Kidney glomerular epithelial cell (primary cell): ENCODE results near the gene METRNL.
"Not testable (repeated sequence)": the region's sequence is repeated elsewhere in the genome, so short reads cannot be mapped to it uniquely, and the experiment has no call there.

Source experiments
- DNase-seq: peaks from one replicate; lab custom pipeline; 2025; lab: John Stamatoyannopoulos, UW

METRNL gene

GRCh38 chr17:83122834-83123233 lies 43.4 kb downstream of the METRNL start:
- DNase-seq: no peak

DNA sequence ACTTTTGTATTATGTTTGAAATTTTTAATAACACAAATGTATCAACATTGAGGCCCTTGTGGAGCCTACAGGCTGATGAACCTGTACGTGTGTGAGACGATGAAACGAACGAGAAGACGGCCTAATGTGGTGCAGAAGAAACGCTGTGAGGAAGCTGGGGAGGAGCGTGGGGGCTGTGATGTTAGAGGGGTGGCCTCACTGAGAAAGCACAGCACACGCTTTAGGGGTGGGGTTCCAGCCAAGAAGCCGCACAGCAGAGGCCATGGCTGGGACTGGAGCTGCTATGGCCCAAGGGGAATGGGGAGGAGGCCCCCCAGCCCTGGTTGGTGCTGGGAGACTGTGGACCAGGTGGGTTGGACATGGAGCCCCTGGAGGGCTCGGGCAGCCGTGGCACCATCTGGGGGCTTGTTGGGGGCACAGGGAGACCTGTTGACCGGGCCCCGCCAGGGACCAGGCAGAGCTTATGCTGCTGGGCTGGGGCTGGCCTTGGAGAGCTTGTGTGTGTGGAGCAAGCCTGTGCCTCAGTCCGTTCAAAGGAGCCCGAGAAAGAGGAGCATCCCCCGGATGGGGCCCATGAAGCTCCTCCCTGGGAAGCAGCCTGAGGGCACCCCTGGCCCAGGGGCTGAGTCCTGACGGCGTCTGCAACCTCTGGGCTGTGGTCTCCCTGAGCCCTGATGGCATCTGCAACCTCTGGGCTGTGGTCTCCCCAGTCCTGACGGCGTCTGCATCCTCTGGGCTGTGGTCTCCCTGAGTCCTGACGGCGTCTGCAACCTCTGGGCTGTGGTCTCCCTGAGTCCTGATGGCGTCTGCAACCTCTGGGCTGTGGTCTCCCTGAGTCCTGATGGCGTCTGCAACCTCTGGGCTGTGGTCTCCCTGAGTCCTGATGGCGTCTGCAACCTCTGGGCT lies 44.7 kb downstream of the METRNL start:
- DNase-seq: no peak

DNA sequence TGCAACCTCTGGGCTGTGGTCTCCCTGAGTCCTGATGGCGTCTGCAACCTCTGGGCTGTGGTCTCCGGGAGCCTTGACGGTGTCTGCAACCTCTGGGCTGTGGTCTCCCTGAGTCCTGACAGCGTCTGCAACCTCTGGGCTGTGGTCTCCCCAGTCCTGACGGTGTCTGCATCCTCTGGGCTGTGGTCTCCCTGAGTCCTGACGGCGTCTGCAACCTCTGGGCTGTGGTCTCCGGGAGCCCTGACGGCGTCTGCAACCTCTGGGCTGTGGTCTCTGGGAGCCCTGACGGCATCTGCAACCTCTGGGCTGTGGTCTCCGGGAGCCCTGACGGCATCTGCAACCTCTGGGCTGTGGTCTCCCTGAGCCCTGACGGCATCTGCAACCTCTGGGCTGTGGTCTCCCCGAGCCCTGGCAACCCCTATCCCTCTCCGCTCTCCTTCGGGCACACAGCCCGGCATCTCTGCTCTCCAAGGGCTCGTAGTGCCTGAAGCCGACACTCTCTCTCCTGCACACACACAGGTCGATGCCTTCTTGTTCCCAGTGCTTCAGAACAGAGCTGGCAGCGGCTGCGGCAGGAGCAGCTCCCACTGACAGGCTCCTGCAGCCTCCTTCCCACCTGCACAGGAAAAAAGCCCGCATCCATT lies 45.6 kb downstream of the METRNL start:
- no peak for DNase-seq

DNA sequence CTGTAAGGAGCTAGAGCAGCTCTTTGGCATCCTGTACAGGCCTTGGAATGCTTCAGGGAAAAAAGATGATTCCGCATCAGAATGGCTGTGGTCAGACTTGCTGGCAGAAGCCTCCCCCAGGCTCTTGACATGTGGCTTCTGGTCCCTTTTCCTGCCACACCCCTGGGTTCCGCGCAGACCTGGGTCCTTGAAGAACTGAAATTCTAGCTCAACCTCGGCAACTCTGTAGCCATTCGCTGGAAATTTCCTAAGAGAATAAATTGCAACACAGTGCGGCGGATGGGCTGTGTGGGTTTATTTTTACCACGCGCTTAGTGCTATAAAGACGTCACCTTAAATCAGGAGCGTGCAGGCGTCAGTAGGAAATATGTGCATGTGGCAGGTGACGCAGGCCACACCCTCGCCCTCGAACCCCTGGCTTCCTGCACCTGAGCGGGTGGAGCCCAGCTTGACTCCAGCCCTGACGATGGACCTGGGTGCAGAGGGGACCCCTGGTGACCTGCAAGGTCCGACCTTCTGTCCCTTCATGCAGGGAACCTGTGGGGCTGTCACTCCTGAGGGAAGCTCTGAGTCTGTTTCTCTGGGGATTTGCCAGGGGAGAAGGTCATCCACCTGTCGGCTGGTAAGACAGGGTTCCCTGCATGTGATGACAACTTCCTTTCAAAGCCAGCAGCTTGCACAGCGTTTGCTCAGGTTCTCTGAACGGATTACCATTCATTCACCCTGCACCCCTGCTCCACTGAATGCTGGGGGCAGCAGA lies 46.3 kb downstream of the METRNL start:
- no peak for DNase-seq

- DNase-seq: no peak
These were observed 46.9 kb downstream of the METRNL start for GRCh38 chr17:83126275-83126811.

GRCh38 chr17:83127431-83128160 lies 48.2 kb downstream of the METRNL start:
- DNase-seq: no peak

DNA sequence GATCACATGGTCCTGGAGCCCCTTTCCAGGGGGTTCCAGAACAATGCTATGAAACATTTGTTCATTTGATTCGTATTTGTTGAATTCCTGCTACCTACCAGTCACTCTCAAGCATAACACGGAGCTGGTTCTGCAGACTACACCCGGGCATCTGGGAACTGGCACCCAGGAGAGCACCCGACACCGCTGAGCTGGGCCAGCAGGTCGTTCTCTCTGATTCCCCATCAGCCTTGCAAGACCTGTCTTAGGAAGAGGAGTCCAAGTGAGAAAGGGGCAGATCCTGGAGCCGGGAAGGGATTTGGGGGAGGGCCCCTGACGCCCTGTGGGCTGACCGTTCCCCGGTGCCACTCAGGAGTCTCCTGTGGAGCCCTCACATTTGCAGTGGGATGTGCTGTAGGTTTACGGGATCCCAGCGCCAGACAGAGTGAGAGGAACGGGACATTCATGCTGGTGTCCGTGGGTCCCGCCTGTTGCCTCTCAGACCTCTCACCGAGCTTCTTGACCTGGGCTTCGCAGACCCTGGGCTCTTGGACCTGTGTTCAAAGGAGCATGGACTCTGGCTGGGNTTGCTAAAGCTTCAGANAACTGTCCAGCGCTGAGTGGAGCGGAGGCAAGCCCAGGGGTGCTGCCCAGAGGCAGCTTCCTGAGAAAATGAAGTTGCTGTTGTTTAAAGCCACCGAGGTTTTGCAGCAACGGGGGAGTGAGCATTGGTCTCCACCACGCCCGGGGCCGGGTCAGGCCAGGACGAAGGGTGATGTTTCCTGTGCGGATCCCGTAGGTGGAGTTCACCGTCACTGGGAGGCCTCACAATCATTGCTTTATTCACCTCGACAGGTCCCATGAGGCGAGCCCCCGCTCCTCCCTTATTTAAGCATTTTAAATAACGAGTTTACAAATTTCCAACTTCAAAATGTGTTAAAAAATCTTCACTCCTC lies 49.2 kb downstream of the METRNL start:
- DNase-seq: no peak

GRCh38 chr17:83129676-83130075 lies 50.3 kb downstream of the METRNL start:
- no peak for DNase-seq

DNA sequence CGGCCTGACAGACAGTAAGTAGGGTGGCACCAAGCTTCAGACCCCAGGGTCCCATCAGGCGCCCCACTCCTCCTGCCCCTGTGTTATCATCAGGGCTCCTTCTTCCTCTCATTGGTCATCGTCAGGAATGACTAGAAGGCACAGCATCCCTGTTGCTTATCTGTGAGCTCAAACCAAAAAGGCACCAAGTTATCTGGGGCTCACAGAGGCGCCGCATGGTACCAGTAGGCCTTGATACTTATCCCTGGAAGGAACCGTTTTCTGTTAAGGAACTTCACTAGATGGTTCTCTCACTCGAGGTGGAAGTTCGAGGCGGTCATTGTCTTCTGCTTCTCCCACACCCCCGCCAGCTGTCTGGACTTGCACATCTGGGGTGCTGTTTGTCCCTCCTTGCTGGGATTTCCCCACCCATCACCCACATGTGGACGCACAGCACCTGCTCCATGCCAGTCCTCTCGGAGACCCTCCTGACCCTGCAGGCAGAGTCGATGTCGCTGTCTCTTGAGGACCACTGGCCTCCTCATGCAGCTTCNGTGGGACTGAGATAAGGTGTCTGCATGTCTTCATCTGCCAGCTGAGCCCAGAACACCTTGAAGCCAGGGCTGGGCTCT lies 52.1 kb downstream of the METRNL start:
- DNase-seq: no peak

DNA sequence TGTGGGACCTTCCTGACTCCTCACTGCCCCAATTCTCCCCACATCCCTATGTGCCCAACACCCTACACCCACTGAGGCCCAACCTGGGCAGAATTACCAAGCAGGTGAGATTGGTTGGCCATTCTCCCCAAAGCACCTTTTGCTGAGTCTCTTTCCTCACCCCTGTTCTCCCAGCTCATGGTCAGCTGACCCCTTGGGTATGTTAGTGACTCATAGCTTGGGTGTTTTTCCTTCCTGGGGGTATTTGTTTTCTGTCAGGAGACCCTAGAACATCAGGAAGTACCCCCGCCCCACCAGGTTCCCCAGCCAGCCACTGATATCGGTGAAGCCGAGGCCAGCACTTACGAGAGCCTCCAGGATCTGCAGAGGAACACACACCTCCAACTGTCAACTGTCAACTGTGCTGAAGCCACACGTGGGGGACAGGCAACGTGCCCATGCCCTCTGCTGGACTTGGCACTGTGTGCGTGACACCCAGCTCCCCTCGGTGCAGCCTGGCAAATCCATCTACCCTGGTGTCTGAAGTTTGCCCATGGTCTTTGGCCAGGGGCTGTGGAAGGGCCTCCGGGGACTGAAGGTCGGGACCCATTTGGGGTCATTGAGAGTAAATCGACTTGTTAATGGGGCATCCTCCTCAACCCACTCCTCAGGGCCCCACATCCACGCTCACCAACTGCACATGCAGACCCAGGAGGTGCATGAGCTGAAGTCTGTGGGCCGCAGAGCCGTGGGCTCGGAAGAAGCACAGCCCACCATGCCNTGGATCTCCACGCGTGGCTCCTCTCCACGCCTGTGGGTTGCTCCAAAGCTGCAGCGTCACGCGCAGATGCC lies 53.1 kb downstream of the METRNL start:
- DNase-seq: no peak

DNA sequence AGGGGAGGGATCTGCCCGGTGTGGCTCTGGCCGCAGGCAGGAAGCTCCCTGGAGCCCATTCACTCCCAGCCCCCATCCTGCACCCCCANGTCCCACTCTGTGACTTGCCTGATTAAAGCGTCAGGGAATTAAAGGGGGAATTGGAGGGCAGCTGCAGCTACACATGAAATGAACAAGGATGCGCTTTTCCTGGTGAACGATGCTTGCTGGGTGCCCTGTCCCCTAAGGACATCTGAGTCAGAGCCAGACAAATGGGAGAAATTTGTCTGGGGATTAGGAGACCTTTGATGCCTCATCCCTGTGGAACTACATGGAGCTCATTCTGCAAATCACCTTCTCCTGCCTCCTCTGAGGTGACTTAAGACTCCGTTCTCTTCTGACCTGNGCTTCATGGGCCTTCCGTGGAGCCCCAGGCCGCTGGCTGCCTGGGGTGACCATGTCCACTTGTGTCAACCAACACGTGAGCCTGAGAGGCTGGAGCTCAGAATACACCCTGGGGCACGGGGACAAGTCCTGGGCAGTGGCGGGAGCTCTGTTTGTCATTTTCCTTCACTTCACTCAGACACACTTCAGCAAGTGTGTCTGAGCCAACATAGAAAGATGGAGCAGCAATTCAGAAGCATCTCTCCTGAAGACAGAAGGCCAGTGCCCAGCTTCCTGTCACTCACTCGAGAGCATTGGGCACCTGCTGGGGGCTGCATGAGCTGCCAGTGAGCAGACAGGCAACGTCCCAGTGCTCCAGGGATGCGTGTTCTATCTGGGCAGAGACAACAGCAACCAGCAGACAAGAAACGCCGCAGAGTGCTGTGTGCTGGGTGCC lies 54.1 kb downstream of the METRNL start:
- no peak for DNase-seq

DNA sequence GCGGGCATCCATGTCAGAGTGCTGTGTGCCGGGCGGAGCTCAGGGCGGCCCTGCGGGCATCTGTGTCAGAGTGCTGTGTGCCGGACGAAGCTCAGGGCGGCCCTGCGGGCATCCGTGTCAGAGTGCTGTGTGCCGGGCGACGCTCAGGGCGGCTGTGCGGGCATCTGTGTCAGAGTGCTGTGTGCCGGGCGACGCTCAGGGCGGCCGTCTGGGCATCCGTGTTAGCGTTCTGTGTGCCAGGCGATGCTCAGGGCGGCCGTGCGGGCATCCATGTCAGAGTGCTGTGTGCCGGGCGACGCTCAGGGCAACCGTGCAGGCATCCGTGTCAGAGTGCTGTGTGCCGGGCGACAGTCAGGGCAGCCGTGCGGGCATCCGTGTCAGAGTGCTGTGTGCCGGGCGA lies 55.0 kb downstream of the METRNL start:
- DNase-seq: not testable (repeated sequence)

DNA sequence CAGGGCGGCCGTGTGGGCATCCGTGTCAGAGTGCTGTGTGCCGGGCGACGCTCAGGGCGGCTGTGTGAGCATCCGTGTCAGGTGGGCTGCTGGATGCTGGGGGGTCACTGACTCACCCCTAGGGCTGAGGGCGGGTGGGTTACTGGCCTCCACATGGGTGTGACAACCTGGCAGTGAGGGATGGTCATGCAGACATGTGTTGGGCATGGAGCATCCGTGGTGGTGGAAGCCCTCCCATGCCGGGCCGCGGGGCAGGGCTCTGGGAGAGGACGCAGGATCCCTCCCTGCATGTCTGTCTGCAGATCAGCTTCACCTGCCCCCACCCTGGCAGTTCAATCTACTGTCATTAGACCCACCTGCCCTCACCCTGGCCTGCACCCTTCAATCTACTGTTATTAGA lies 56.3 kb downstream of the METRNL start:
- no peak for DNase-seq

GRCh38 chr17:83136156-83136555 lies 56.7 kb downstream of the METRNL start:
- no peak for DNase-seq

GRCh38 chr17:83136931-83137330 lies 57.5 kb downstream of the METRNL start:
- DNase-seq: no peak

- no peak for DNase-seq
These were observed 58.1 kb downstream of the METRNL start for GRCh38 chr17:83137523-83137922.

DNA sequence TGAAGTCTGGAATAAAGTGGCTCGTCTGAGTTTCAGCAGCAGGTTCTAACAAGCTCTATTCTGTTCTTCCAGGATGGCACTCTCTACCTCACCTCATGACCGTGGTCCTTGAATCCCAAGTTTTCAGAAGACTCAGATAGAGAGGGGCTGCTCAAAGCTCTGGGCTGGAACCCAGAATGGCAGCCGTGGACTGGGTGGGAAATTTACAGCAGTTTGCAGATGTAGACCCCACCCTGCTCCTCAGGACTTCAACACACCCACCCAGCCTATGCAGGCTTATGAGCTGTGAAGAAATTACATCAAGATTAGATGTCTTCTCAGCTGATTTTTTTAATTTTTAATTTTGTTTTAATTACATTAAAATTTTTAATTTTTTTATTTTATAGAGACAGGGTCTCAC lies 59.4 kb downstream of the METRNL start:
- no peak for DNase-seq

GRCh38 chr17:83139541-83140248 lies 60.3 kb downstream of the METRNL start:
- DNase-seq: not testable (repeated sequence)
